HCT116 (cell line): ENCODE measurements around the gene SYCP2. TPM values are rescaled to one million over a fixed set of nuclear protein-coding genes. Genes with fewer than 3 reads are reported as not detected.

ENCODE experiments used
- ATAC-seq: fragments of 200-7000 bp; cut with Tn5 transposase; 2 replicates; pipeline ENCODE4 v1.9.1; 2020; ENCODE audit warnings: mild to moderate bottlenecking, moderate library complexity
- BruUV-seq: library from RNA; stranded (reverse); fragments of 400-500 nt; replicated peaks from 2 replicates; lab custom pipeline; 2021; lab: Mats Ljungman, UMichigan
- CTCF ChIA-PET: fragments of 300-600 bp; sonication (Branson Sonifier 250); formaldehyde crosslinking; loops from one replicate; lab custom pipeline; 2021; ENCODE audit warnings: antibody characterized with exemption; lab: Charles Lee
- POLR2A ChIA-PET: fragments of 300-600, 350-600 bp; sonication (Branson Sonifier 250); formaldehyde crosslinking; loops from one replicate; lab custom pipeline; 2021; ENCODE audit warnings: antibody characterized with exemption; lab: Charles Lee
- RAD21 ChIA-PET, 2 experiments: fragments of 300-600 bp; sonication (Branson Sonifier 250); formaldehyde crosslinking; loops; one replicate each; lab custom pipeline; 2023; ENCODE audit warnings: low total read pairs in 2 of 2; ENCODE audit not compliant: uncharacterized antibody in 2 of 2, unreplicated experiment in 2 of 2, low non-redundant PET in 1 of 2; lab: Charles Lee
- DNase-seq: peaks from one replicate; pipeline ENCODE4 v3.0.0-alpha.2; 2010; ENCODE audit warnings: low read depth, low spot score
- H2AFZ ChIP-seq: fragments of 200-600 bp; shearing (Covaris generic), sonication (generic); 2 replicates; pipeline ENCODE4 v1.6.1; 2017; ENCODE audit warnings: low read depth, mixed run types, mixed read lengths, antibody characterized with exemption, low read length; ENCODE audit not compliant: poor library complexity, severe bottlenecking
- H3K27ac ChIP-seq: 2 replicates; pipeline ENCODE4 v1.5.1; 2012; ENCODE audit warnings: low read depth, low read length
- H3K27me3 ChIP-seq: fragments of 200-600 bp; sonication (generic); 2 replicates; pipeline ENCODE4 v1.6.1; 2016; ENCODE audit warnings: mixed run types, low read length, mixed read lengths; ENCODE audit not compliant: insufficient read depth
- H3K36me3 ChIP-seq, 2 experiments: fragments of 200-500 bp in 1 of 2; fragments of 200-600 bp in 1 of 2; sonication (Bioruptor generic) in 1 of 2; sonication (generic) in 1 of 2; 2 replicates each; pipeline versions ENCODE4 v1.5.1 to v1.6.1; 2014 to 2016; ENCODE audit warnings: low read length in 2 of 2, inconsistent platforms in 1 of 2, mixed read lengths in 1 of 2, mixed run types in 1 of 2; ENCODE audit not compliant: insufficient read depth in 2 of 2, control insufficient read depth in 1 of 2
- H3K4me1 ChIP-seq, 2 experiments: fragments of 200-600 bp in 1 of 2; sonication (generic) in 1 of 2; 2 replicates each; pipeline versions ENCODE4 v1.5.1 to v1.6.1; 2012 to 2017; ENCODE audit warnings: low read length in 2 of 2, inconsistent platforms in 1 of 2, mild to moderate bottlenecking in 1 of 2, mixed read lengths in 1 of 2, mixed run types in 1 of 2, moderate library complexity in 1 of 2; ENCODE audit not compliant: insufficient read depth in 2 of 2, control insufficient read depth in 1 of 2
- H3K4me2 ChIP-seq: fragments of 200-600 bp; sonication (generic); 2 replicates; pipeline ENCODE4 v1.6.1; 2017; ENCODE audit warnings: mixed run types, low read length, mixed read lengths
- H3K4me3 ChIP-seq, 2 experiments: fragments of 200-600 bp in 1 of 2; sonication (generic) in 1 of 2; replicated peaks in 1 of 2; 2 replicates each; pipeline ENCODE4 v1.5.1; 2011 to 2016; ENCODE audit warnings: low read length in 2 of 2, control low read depth in 1 of 2, low read depth in 1 of 2, mild to moderate bottlenecking in 1 of 2, mixed read lengths in 1 of 2, mixed run types in 1 of 2
- H3K79me2 ChIP-seq: fragments of 200-600 bp; sonication (generic); 2 replicates; pipeline ENCODE4 v1.6.1; 2017; ENCODE audit warnings: mild to moderate bottlenecking, mixed run types, low read length, moderate library complexity, mixed read lengths; ENCODE audit not compliant: insufficient read depth
- H3K9ac ChIP-seq: fragments of 200-600 bp; sonication (generic); 2 replicates; pipeline ENCODE4 v1.6.1; 2016; ENCODE audit warnings: low read length, mixed read lengths
- H3K9me2 ChIP-seq: fragments of 200-600 bp; sonication (generic), shearing (Covaris generic); 2 replicates; pipeline ENCODE4 v1.6.1; 2017; ENCODE audit warnings: mixed run types, mild to moderate bottlenecking, moderate library complexity; ENCODE audit not compliant: insufficient read depth
- H3K9me3 ChIP-seq, 2 experiments: fragments of 200-500 bp in 1 of 2; fragments of 200-600 bp in 1 of 2; sonication (Bioruptor generic) in 1 of 2; sonication (generic) in 1 of 2; 2 replicates each; pipeline ENCODE4 v1.6.1; 2014 to 2017; ENCODE audit warnings: low read length in 2 of 2, mixed read lengths in 2 of 2, inconsistent platforms in 1 of 2, low read depth in 1 of 2, mild to moderate bottlenecking in 1 of 2, mixed run types in 1 of 2, moderate library complexity in 1 of 2; ENCODE audit not compliant: control insufficient read depth in 1 of 2, insufficient read depth in 1 of 2
- H4K20me1 ChIP-seq: fragments of 200-600 bp; sonication (generic), shearing (Covaris generic); 2 replicates; pipeline ENCODE4 v1.6.1; 2017; ENCODE audit warnings: mixed run types, mild to moderate bottlenecking, moderate library complexity; ENCODE audit not compliant: insufficient read depth
- ATF3 ChIP-seq: IDR thresholded peaks from 2 replicates; pipeline ENCODE4 v1.6.1; 2012
- CEBPB ChIP-seq: IDR thresholded peaks from 2 replicates; pipeline ENCODE4 v1.6.1; 2012; ENCODE audit warnings: low read depth
- CTCF ChIP-seq, 3 experiments: fragments of 200-600 bp in 1 of 3; sonication (generic) in 1 of 3; IDR thresholded peaks in 2 of 3; conservative IDR thresholded peaks in 1 of 3; 2 replicates each; pipeline ENCODE4 v1.5.1; 2012 to 2017; ENCODE audit warnings: low read depth in 2 of 3, low read length in 2 of 3, antibody characterized with exemption in 1 of 3, borderline replicate concordance in 1 of 3, control low read depth in 1 of 3, mild to moderate bottlenecking in 1 of 3, mixed read lengths in 1 of 3, mixed run types in 1 of 3, moderate library complexity in 1 of 3; ENCODE audit not compliant: insufficient read depth in 1 of 3
- EGR1 ChIP-seq: IDR thresholded peaks from 2 replicates; pipeline ENCODE4 v1.6.1; 2012; ENCODE audit warnings: low read depth
- ELF1 ChIP-seq: IDR thresholded peaks from 2 replicates; pipeline ENCODE4 v1.6.1; 2012; ENCODE audit warnings: low read depth, borderline replicate concordance
- EZH2phosphoT487 ChIP-seq: fragments of 200-600 bp; IDR thresholded peaks from 2 replicates; pipeline ENCODE4 v1.6.1; 2018; ENCODE audit warnings: antibody characterized with exemption, borderline replicate concordance
- FOSL1 ChIP-seq: IDR thresholded peaks from 2 replicates; pipeline ENCODE4 v1.6.1; 2012; ENCODE audit warnings: low read depth
- JUND ChIP-seq: IDR thresholded peaks from 2 replicates; pipeline ENCODE4 v1.6.1; 2012
- MAX ChIP-seq: IDR thresholded peaks from 2 replicates; pipeline ENCODE4 v1.6.1; 2012
- SIN3A ChIP-seq: IDR thresholded peaks from 2 replicates; pipeline ENCODE4 v1.6.1; 2012; ENCODE audit warnings: low read depth
- SP1 ChIP-seq: IDR thresholded peaks from 2 replicates; pipeline ENCODE4 v1.6.1; 2012; ENCODE audit warnings: low read depth
- SRF ChIP-seq: IDR thresholded peaks from 2 replicates; pipeline ENCODE4 v1.6.1; 2012; ENCODE audit warnings: low read depth
- YY1 ChIP-seq: IDR thresholded peaks from 2 replicates; pipeline ENCODE4 v1.6.1; 2011; ENCODE audit warnings: low read length, low read depth, moderate library complexity, mild to moderate bottlenecking; ENCODE audit not compliant: insufficient replicate concordance; ENCODE audit errors: extremely low read depth
- ZFX ChIP-seq: fragments of 450-650 bp; IDR thresholded peaks from 2 replicates; pipeline ENCODE4 v1.6.1; 2017
- ZNF274 ChIP-seq: fragments of 200-500 bp; sonication (Bioruptor generic); IDR thresholded peaks from 2 replicates; pipeline ENCODE4 v1.6.1; 2014; ENCODE audit warnings: mild to moderate bottlenecking, low read depth, low read length, inconsistent platforms
- intact Hi-C: fragments of 100-400 bp; cut with micrococcal nuclease; formaldehyde crosslinking; loops from 2 replicates; pipeline ENCODE4 v1.10.0; 2022
- total RNA-seq: library from RNA; stranded (reverse); gene quantifications from one replicate; pipeline ENCODE4 v1.2.1, GENCODE V29; 2021; ENCODE audit not compliant: unreplicated experiment

SYCP2 gene
- total RNA-seq, 1 experiment from 2014 or later = 0.59 TPM

GRCh38 chr20:59816146-59816738, 117.2 kb downstream of the SYCP2 start:
- Histone ChIP-seq H3K36me3 (no peaks in the 10 kb centered on the region), H2AFZ (no peak overlapping the region), H3K9ac (no peak overlapping the region), H3K9me3 (no peaks in the 10 kb centered on the region), H3K27me3 (peaks cover 14% of the 10 kb centered on the region), H3K4me1 (no peaks in the 10 kb centered on the region), H4K20me1 (no peaks in the 10 kb centered on the region), H3K4me2 (no peak overlapping the region), H3K27ac (no peak overlapping the region), H3K4me3 (no peak overlapping the region), H3K9me2 (no peaks in the 10 kb centered on the region), H3K79me2 (no peaks in the 10 kb centered on the region)
- TF ChIP-seq ELF1 (no peak), ATF3 (no peak), SRF (no peak), EZH2phosphoT487 (no peak), ZNF274 (no peak), MAX (no peak), ZFX (no peak), SIN3A (no peak), CTCF (IDR thresholded peaks at IDR 0.05 in 2 of 3, conservative IDR thresholded peaks at IDR 0.05 in 1 of 3; ENCODE audit: borderline replicate concordance in 1 of 3, insufficient read depth in 1 of 3, low read depth in 2 of 3, low read length in 2 of 3) (no peak), YY1 (no peak), FOSL1 (no peak), JUND (no peak), CEBPB (no peak), EGR1 (no peak), SP1 (no peak)
- ATAC-seq (no peak), DNase-seq (no peak)
- intact Hi-C loops = no loop called here
- ChIA-PET POLR2A (no interaction called here), CTCF (no interaction called here), RAD21 (no interaction called here)
- BruUV-seq = no TSS peak
